GM13976 (cell line): ENCODE data around the gene FOXO4.

Experiments used
- DNase-seq: peaks from one replicate; pipeline ENCODE4 v3.0.0; 2012; ENCODE audit warnings: low spot score
- CTCF ChIP-seq: IDR thresholded peaks from 2 replicates; pipeline ENCODE4 v1.5.1; 2012; ENCODE audit warnings: borderline replicate concordance, mild to moderate bottlenecking; ENCODE audit not compliant: insufficient read depth; ENCODE audit errors: extremely low read depth, missing control alignments, control extremely low read depth
- in situ Hi-C: fragments of 300-500 bp; cut with MboI; formaldehyde crosslinking; loops from one replicate; pipeline ENCODE4 v1.12.0; 2022; ENCODE audit warnings: low sequenced_read_pairs, mixed read lengths, inconsistent platforms; ENCODE audit not compliant: unreplicated experiment

The FOXO4 gene

GRCh38 chrX:71111921-71112431 is 16.3 kb downstream of the FOXO4 start:
- in situ Hi-C loops = no loop called here
- no peak for DNase-seq
- TF ChIP-seq CTCF = no peak

GRCh38 chrX:71117358-71117757 is 21.7 kb downstream of the FOXO4 start:
- no peak for DNase-seq
- TF ChIP-seq CTCF = no peak
- in situ Hi-C loops = no loop called here

- no peak for TF ChIP-seq CTCF
- in situ Hi-C loops = no loop called here
- DNase-seq = peak; percentile 88
Observed at GRCh38 chrX:71118032-71118984, 22.7 kb downstream of the FOXO4 start, which contains the start of gene MED12. MED12 (plus strand) TSS chrX:71118596; CDS start chrX:71118755, 159 bp downstream.

GRCh38 chrX:71118985-71119535 is 23.4 kb downstream of the FOXO4 start:
- no peak for DNase-seq
- in situ Hi-C loops = no loop called here
- no peak for TF ChIP-seq CTCF

- no peak for DNase-seq
- TF ChIP-seq CTCF = no peak
- in situ Hi-C loops = no loop called here
Observed at GRCh38 chrX:71128166-71128833, 32.6 kb downstream of the FOXO4 start.
